H1 (cell line): ENCODE results near the gene LAMC1. TPM values are rescaled to one million over a fixed set of nuclear protein-coding genes. Genes with fewer than 3 reads are reported as not detected.

ENCODE experiments used
- BCL11A ChIP-seq, 2 experiments: IDR thresholded peaks; one replicate each; pipeline ENCODE4 v1.6.1; 2011; ENCODE audit warnings: low read depth in 2 of 2, low read length in 2 of 2, mild to moderate bottlenecking in 2 of 2
- CBX8 ChIP-seq: fragments of 300-800, 300-1000 bp; sonication (generic); IDR thresholded peaks from 2 replicates; pipeline ENCODE4 v1.7.1; 2016; ENCODE audit warnings: low read depth, low read length, borderline replicate concordance
- CHD7 ChIP-seq: fragments of 300-600 bp; sonication (generic); IDR thresholded peaks from 2 replicates; pipeline ENCODE4 v1.7.1; 2012; ENCODE audit warnings: low read length, moderate library complexity, mild to moderate bottlenecking, inconsistent platforms; ENCODE audit not compliant: insufficient replicate concordance
- EP300 ChIP-seq, 2 experiments: IDR thresholded peaks; 1 replicate in 1 of 2; 2 replicates in 1 of 2; pipeline ENCODE4 v1.6.1; 2011 to 2012; ENCODE audit warnings: low read depth in 2 of 2, low read length in 2 of 2, mild to moderate bottlenecking in 2 of 2, borderline replicate concordance in 1 of 2, inconsistent platforms in 1 of 2, moderate library complexity in 1 of 2
- EZH2 ChIP-seq: fragments of 200-600 bp; sonication (generic); IDR thresholded peaks from 2 replicates; pipeline ENCODE4 v1.7.1; 2012; ENCODE audit warnings: low read depth, mild to moderate bottlenecking, moderate library complexity, low read length, inconsistent platforms; ENCODE audit not compliant: severe bottlenecking
- HDAC2 ChIP-seq, 2 experiments: fragments of 300-600 bp in 1 of 2; sonication (generic) in 1 of 2; IDR thresholded peaks; 2 replicates each; pipeline ENCODE4 v1.6.1; 2011 to 2012; ENCODE audit warnings: low read depth in 2 of 2, low read length in 2 of 2, mild to moderate bottlenecking in 2 of 2, moderate library complexity in 2 of 2, borderline replicate concordance in 1 of 2, inconsistent platforms in 1 of 2
- HDAC6 ChIP-seq: IDR thresholded peaks from one replicate; pipeline ENCODE4 v1.7.1; 2012; ENCODE audit warnings: low read depth, mild to moderate bottlenecking, inconsistent platforms, low read length, moderate library complexity
- RXRA ChIP-seq: IDR thresholded peaks from 2 replicates; pipeline ENCODE4 v1.6.1; 2011; ENCODE audit warnings: low read depth, mild to moderate bottlenecking, low read length, moderate library complexity; ENCODE audit not compliant: insufficient read depth
- SP4 ChIP-seq: IDR thresholded peaks from 2 replicates; pipeline ENCODE4 v1.6.1; 2012; ENCODE audit warnings: low read length, inconsistent platforms
- SUZ12 ChIP-seq: fragments of 200-600 bp; sonication (generic); IDR thresholded peaks from 2 replicates; pipeline ENCODE4 v1.6.1; 2012; ENCODE audit warnings: mild to moderate bottlenecking, inconsistent platforms, low read length, moderate library complexity, mixed read lengths
- TCF12 ChIP-seq: IDR thresholded peaks from 2 replicates; pipeline ENCODE4 v1.6.1; 2011; ENCODE audit warnings: low read depth, mild to moderate bottlenecking, low read length
- ZNF274 ChIP-seq: IDR thresholded peaks from 2 replicates; pipeline ENCODE4 v1.7.0; 2012; ENCODE audit warnings: low read length, borderline replicate concordance; ENCODE audit errors: extremely low read depth
- polyA plus RNA-seq, 7 experiments: library from polyadenylated mRNA; depleted of rRNA in 3 of 7; stranded (reverse) in 5 of 7; unstranded in 2 of 7; fragments of >200 nt in 5 of 7; fragments of 200-250 nt in 2 of 7; gene quantifications; 1 replicate in 5 of 7; 2 replicates in 1 of 7; 4 replicates in 1 of 7; pipeline versions ENCODE4 v1.2.1 to v1.2.3, GENCODE V29; 2011 to 2013; ENCODE audit warnings: missing spikeins in 2 of 7, mixed read lengths in 2 of 7
- total RNA-seq: library from RNA; stranded (reverse); fragmentation: NEBNext Ultra II Directional; extraction: Animal tissue kit (Norgen Biotek cat#: 25700); gene quantifications from 2 replicates; pipeline ENCODE4 v1.2.1, GENCODE V29; 2021

The LAMC1 gene
- total and polyA plus RNA-seq, 2 of the 8 experiments (the other 6 are each of a cell fraction or from before 2014, with no cell fraction given): 47.6 to 90.3 TPM

- TF ChIP-seq CHD7 (no peak), CBX8 (no peak), HDAC6 (no peak), RXRA (no peak), EZH2 (no peak), ZNF274 (no peak), EP300 (IDR thresholded peaks at IDR 0.05; ENCODE audit: borderline replicate concordance in 1 of 2, low read depth in 2 of 2, low read length in 2 of 2) (no peak), BCL11A (IDR thresholded peaks at IDR 0.05; ENCODE audit: low read depth in 2 of 2, low read length in 2 of 2) (no peak), SP4 (no peak), TCF12 (no peak), SUZ12 (no peak), HDAC2 (IDR thresholded peaks at IDR 0.05; ENCODE audit: borderline replicate concordance in 1 of 2, low read depth in 2 of 2, low read length in 2 of 2) (no peak)
Measured at GRCh38 chr1:183180218-183180617, 157.0 kb downstream of the LAMC1 start (continued).
